Measurements from ENCODE around the gene PDSS2.
A peak's percentile ranks its signal among the peaks of the same experiment; 100 is the strongest.

PDSS2 gene

DNA sequence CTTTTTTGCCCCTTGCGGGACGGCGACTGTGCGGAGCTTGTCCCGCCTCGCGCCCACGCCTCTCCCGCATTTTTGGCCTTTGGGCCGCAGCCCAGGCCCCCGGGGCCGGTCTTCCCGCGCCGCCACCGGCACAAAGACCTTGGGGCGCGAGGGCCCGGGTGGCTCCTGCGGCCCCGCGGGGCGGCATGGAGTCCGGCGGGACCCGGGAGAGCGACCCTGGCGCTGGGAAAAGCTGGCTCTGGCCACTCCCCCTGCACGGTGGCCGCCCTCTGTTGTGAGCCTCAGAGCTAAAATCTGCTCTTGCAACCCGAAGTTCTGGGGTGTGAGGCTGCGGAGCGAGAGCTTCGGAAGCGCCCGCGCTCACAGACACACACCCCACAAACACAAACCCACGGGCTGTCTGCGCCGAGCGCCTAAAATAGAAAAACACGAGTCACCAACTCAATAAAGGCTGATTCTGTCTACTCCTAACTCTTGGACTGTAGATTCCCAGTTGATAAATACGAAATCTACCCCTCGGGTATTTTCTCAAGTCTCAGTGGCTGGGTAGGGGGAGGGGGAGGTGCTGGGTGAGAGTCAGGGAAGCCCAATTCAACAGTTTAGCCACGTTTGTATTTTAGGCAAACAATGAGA lies 343.6 kb downstream of the PDSS2 start:
- TF ChIP-seq, protein P1, sequence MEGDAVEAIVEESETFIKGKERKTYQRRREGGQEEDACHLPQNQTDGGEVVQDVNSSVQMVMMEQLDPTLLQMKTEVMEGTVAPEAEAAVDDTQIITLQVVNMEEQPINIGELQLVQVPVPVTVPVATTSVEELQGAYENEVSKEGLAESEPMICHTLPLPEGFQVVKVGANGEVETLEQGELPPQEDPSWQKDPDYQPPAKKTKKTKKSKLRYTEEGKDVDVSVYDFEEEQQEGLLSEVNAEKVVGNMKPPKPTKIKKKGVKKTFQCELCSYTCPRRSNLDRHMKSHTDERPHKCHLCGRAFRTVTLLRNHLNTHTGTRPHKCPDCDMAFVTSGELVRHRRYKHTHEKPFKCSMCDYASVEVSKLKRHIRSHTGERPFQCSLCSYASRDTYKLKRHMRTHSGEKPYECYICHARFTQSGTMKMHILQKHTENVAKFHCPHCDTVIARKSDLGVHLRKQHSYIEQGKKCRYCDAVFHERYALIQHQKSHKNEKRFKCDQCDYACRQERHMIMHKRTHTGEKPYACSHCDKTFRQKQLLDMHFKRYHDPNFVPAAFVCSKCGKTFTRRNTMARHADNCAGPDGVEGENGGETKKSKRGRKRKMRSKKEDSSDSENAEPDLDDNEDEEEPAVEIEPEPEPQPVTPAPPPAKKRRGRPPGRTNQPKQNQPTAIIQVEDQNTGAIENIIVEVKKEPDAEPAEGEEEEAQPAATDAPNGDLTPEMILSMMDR (IDR thresholded peaks at IDR 0.05), result no peak

DNA sequence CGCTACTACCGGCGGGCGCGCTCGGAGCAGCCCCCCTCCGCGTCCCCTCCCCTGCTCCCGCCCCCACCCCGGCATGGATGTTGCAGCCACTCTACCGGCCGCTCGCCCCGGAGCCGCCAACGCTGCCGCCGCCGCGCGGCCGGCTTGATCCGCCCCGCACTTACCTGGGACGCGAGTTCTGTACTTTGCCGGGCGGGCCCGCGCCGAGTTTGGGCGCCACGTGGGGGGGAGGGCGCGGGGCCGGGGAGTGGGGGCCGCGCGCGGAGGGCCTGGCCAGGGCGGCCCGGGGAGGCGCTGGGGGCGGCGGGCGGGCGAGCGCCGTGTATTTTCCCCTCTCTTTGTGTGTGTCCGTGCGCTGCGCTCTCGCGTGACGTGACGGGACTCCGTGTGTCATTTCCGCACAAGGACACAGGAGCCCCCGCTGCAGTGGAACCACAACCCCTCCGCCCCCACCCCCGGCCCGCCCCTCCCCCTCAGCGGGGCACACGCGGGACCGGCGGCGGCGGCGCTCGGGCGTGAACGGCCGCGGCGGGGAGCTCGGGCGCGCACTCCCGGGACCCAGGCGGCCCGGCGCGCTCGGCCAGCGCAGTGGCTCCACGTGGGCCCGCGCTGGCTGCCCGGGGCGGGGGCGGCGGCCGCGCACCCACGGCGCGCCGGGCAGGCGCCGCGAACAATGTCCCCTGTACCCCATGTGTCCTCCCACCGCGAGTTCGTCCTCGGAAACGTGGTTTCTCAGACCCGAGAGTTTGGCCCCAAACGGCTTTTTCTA lies 344.3 kb downstream of the PDSS2 start, which contains the start of gene BEND3:
TSS of gene BEND3 (minus strand) at position 590 of the 769 bp plus-strand sequence. CDS start 16,230 bp downstream, outside the sequence.
- TF ChIP-seq, protein P1 (IDR thresholded peaks at IDR 0.05), result no peak

DNA sequence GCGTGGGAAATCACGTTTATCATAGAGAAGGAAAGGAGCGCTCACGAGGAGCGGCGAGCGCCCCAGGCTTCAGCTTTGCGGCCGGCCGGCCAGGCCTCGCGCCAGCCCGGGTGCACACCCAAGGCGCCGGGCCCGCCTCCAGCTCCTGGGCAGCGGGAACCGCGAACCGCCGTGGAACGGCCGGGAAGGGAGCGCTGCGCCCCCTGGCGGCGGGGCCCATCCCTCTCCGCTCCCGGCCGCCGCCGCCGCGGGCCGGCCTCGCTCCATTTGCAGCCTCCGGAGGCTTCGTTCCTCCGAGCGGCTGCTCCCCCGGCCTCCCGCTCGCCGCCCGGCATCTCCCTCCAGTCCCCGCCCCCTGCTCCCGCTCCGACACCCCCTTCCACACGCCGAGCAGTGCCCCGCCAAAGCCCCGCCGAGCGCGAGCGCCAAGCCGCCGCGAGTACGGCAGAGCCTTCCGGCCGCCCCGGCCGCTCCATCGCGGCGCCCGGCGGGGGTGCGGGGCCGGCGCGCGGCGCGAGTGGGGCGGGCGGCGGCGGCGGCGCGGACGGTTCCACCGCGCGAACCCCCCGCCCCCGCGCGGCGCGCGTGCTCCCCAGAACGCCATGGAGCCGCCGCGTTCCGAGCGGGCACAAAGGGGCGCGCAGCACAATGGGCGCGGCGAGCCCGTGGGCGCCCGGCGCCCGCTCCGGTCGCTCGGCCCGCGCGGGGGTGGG lies 345.0 kb downstream of the PDSS2 start:
- TF ChIP-seq, protein P1 (IDR thresholded peaks at IDR 0.05), result peak; percentile 88

DNA sequence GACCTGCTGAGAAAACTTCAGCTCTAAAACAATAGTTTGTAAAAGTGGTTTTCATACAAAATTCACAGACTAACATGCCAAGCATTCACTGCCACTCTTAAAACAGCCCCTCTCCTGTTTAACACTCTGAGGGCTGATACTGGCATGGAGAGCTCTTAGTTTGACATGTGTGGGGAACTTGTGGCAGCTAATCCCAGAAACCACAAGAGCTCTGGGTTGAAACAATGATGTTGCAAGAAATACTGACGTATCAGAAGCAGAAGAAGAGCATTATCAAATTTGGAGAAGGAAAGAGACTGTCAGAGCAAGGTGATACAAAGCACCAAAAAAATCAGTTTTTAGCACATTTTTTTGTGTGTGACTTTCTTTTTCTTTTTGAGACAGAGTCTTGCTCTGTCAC lies 349.2 kb downstream of the PDSS2 start:
- TF ChIP-seq, protein P1 (IDR thresholded peaks at IDR 0.05), result no peak

DNA sequence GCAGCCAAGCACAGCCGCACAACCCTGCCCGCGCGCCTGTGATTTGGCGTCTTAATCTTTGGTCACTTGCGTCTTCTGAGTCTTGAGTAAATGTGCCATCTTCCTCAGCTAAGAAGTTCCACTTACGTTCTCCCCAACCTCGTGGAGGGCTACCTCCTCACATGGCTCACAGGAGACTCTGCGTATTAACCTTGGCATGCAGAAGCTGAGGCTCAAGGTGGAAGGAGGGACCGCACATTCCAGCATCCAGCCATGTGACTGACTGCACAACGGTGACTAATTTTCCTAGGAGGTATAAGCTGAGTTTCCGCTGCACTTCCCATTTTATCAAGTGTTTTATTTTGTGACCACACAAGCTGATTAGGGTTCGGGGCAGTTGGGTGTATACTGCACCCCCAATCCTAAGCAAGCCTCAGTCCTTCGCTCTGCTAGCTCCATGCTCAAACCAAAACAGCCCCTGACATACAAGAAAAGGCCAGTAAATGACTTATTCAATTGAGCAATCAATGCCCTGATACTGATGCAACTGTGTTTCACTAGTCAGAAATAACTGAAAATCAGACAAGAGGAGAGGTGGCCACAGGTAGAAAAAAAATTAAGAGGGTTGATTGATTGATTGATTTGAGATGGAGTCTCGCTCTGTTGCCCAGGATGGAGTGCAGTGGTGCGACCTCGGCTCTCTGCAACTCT lies 351.0 kb downstream of the PDSS2 start:
- TF ChIP-seq, protein P1 (IDR thresholded peaks at IDR 0.05), result no peak

DNA sequence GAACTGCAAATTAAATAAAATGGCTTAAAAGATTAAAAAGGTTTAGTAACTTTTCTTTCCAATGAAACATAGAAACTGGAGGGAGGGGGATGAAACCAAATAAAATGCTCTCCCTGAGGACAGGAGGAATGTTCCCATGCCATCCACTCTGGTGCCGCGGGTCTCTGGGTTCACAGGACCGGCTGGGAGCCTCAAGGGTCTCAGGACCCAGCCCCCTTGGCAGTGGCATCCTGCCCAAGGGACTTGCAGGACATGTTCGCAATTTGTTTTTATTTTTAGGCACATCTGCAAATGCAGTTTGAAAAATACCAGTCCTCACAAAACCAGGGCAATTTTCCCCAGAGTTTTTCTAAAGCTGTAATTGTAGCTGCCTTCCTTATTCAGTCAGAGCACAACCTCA lies 351.6 kb downstream of the PDSS2 start:
- TF ChIP-seq, protein P1 (IDR thresholded peaks at IDR 0.05), result no peak

DNA sequence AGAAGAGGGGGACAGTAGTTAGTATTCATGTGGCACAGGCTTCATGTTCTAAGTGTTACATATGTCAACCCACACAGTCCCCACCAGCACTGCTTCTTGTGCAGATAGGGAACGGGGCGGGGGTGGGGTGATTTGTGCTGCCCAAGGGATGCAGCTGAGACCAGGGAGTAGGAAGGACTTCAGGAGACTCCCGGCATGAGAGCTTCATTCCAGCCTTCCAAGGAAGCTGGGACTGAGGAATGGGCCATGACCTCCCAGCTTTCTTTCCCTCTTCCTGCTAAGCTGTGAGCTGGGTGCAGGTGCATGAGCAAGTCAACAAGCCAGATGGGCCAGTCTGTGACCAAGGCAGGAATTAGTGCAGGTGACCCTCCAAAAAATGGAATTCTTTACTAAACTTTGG lies 353.2 kb downstream of the PDSS2 start:
- TF ChIP-seq, protein P1 (IDR thresholded peaks at IDR 0.05), result no peak

Data from LNCAP (cell line).